GM18505 (cell line): ENCODE results near the gene ZNF232.
"Not testable (repeated sequence)": the region's sequence is repeated elsewhere in the genome, so short reads cannot be mapped to it uniquely, and the experiment has no call there.

ENCODE experiments used
- ATAC-seq: cut with Tn5 transposase; IDR thresholded peaks from one replicate; pipeline ENCODE4 v1.9.1; 2021; ENCODE audit not compliant: unreplicated experiment
- POLR2A ChIP-seq: IDR thresholded peaks from 4 replicates; pipeline ENCODE4 v1.6.1; 2011; ENCODE audit warnings: borderline replicate concordance; ENCODE audit not compliant: insufficient read depth, insufficient read length; ENCODE audit errors: extremely low read depth

The ZNF232 gene

GRCh38 chr17:5133311-5133710, 21.6 kb upstream of the ZNF232 start:
- TF ChIP-seq POLR2A: no peak

GRCh38 chr17:5132503-5133225, 21.0 kb upstream of the ZNF232 start:
- not testable (repeated sequence) for ATAC-seq

More at GRCh38 chr17:5133311-5133710, 21.6 kb upstream of the ZNF232 start:
- ATAC-seq: no peak

GRCh38 chr17:5131799-5132502, 20.3 kb upstream of the ZNF232 start:
- not testable (repeated sequence) for ATAC-seq

- no peak for ATAC-seq
Observed at GRCh38 chr17:5131146-5131715, 19.6 kb upstream of the ZNF232 start.

GRCh38 chr17:5130687-5131086, 19.0 kb upstream of the ZNF232 start:
- ATAC-seq: not testable (repeated sequence)

More at GRCh38 chr17:5131146-5131715, 19.6 kb upstream of the ZNF232 start:
- TF ChIP-seq POLR2A: no peak

GRCh38 chr17:5130261-5130660, 18.6 kb upstream of the ZNF232 start:
- ATAC-seq: not testable (repeated sequence)

- ATAC-seq: not testable (repeated sequence)
Observed at GRCh38 chr17:5129770-5130169, 18.1 kb upstream of the ZNF232 start.

GRCh38 chr17:5128905-5129535, 17.3 kb upstream of the ZNF232 start:
- ATAC-seq: no peak
- no peak for TF ChIP-seq POLR2A

GRCh38 chr17:5128387-5128786, 16.7 kb upstream of the ZNF232 start:
- not testable (repeated sequence) for ATAC-seq

- ATAC-seq: no peak
- no peak for TF ChIP-seq POLR2A
Observed at GRCh38 chr17:5127910-5128309, 16.2 kb upstream of the ZNF232 start.

- ATAC-seq: no peak
Observed at GRCh38 chr17:5126719-5127488, 15.2 kb upstream of the ZNF232 start.

GRCh38 chr17:5124896-5125295, 13.2 kb upstream of the ZNF232 start:
- not testable (repeated sequence) for ATAC-seq

More at GRCh38 chr17:5126719-5127488, 15.2 kb upstream of the ZNF232 start:
- TF ChIP-seq POLR2A: no peak

GRCh38 chr17:5124125-5124760, 12.6 kb upstream of the ZNF232 start:
- ATAC-seq: not testable (repeated sequence)
